GM19025 (cell line): Measurements from ENCODE around the gene P2RX5.
"Not testable (repeated sequence)": the region's sequence is repeated elsewhere in the genome, so short reads cannot be mapped to it uniquely, and the experiment has no call there.

Experiments
- ATAC-seq: cut with Tn5 transposase; IDR thresholded peaks from one replicate; pipeline ENCODE4 v1.9.1; 2021; ENCODE audit warnings: mild to moderate bottlenecking, low read depth, moderate library complexity; ENCODE audit not compliant: unreplicated experiment

The P2RX5 gene, protein sequence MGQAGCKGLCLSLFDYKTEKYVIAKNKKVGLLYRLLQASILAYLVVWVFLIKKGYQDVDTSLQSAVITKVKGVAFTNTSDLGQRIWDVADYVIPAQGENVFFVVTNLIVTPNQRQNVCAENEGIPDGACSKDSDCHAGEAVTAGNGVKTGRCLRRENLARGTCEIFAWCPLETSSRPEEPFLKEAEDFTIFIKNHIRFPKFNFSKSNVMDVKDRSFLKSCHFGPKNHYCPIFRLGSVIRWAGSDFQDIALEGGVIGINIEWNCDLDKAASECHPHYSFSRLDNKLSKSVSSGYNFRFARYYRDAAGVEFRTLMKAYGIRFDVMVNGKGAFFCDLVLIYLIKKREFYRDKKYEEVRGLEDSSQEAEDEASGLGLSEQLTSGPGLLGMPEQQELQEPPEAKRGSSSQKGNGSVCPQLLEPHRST

DNA sequence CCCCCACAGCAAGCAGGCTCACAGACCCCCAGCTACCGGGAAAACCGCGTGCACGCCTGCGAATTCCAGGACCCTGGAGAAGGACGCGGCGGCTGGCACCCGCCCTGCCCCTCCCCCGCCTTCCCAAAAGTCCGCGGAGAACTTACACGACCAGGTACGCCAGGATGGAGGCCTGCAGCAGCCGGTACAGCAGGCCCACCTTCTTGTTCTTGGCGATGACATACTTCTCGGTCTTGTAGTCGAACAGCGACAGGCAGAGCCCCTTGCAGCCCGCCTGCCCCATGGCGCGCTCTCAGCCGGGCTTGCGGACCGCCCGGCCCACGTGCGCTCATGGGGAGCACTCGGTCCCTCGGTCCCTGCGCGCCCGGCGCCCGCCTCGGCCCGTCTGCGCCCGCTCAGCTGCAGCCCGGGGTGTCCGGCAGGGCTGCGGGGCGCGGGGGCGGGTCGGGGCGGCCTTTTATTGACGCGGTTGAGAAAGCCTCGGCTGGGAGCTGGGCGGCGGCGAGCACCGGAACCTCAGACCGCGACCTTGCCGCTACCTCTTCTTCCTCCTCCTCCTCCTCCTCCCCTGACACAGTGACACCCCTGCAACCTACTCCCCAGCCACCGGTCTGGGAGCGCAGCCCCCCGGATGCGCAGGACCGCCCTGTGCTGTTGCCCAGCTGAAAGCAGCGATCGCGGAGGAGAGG lies at the start of gene P2RX5:
TSS of gene P2RX5 (minus strand) at position 433 of the 689 bp plus-strand sequence. CDS start at position 283, 150 bp downstream.
- no peak for ATAC-seq

DNA sequence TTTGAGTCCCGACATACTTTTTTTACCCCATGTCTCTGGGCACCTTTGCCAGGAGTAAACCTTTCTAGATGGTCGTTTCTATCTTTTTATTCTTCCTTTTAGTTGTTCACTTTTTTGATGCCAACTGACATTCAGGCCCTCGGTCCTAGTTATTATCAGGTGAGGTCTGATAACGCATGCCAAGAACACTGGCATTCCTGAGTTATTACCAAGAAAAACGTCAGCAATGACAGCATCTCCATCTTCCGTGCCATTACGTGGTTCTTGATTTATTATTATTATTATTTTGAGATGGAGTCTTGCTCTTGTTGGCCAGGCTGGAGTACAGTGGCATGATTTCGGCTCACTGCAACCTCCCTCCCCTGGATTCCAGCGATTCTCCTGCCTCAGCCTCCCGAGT lies 49.1 kb upstream of the P2RX5 start:
- no peak for ATAC-seq

DNA sequence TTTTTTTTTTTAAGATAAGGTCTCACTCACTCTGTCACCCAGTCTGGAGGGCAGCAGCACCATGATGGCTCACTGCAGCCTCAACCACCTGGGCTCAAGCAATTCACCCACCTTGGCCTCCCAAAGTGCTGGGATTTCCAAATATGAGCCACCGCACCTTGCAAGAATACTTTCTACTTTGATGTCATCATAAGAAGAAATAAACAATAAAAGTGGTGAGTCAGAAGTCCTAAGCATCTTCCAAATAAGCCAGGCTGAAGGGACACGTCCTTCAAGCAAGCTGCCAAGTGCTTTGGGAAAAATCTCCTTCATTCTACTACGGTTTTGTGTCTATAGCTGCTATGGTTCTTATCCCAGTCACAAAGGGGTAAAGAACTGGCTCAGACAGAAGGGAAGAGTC lies 48.1 kb upstream of the P2RX5 start:
- ATAC-seq, result no peak

DNA sequence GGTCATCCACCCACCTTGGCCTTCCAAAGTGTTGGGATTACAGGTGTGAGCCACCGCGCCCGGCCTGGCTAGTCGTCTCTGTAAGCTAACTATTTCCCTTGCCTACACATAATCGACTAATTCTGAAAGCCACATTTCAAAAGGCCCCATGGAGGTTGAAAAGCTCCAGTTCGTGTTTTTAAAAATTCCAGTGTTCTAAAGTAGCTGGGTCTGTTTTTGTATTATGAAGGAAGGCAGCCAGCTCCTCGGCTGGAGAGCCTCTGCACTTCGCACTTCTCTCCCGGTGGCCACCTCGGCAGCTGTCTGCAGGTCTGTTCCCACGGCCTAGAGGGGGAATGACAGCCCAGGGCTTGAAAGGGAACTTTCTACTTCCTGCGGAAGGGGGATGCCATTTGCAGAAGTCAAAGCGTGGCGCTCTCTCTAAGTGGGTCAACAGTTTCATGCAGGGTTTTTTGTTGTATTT lies 44.7 kb upstream of the P2RX5 start:
- ATAC-seq, result no peak

DNA sequence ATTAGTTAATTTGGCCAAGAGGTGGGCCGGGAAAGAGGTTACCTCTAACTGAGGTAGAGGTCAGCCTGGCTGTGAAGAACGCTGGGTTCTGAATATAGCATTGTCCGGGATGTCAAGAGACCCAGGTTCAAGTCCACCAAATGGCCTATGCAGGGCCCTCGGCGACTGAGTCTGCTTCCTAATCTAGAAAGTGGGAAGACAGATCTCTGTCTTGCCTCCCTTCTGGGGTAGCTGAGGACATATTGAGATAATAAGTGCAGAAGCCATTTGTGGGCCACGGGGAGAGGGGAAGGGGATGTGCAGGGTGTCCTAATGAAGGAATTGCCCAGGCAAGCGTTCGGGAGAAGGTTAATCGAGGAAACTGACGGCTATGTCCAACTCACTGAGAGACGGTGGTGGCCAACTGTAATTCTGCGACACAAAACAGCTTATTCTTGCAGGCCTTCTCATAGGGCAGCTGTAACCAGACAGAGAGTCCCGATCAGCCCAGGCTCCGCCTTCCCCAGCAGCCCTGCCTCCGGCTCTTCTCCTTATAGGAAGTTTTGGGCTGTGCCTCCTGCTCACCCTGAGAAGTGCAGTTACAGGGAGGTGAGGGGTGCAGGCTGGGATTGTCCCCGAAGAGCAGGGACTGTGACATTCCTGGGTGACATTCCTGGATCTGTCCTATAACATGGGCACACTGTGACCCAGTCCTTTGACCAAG lies 43.6 kb upstream of the P2RX5 start:
- no peak for ATAC-seq

DNA sequence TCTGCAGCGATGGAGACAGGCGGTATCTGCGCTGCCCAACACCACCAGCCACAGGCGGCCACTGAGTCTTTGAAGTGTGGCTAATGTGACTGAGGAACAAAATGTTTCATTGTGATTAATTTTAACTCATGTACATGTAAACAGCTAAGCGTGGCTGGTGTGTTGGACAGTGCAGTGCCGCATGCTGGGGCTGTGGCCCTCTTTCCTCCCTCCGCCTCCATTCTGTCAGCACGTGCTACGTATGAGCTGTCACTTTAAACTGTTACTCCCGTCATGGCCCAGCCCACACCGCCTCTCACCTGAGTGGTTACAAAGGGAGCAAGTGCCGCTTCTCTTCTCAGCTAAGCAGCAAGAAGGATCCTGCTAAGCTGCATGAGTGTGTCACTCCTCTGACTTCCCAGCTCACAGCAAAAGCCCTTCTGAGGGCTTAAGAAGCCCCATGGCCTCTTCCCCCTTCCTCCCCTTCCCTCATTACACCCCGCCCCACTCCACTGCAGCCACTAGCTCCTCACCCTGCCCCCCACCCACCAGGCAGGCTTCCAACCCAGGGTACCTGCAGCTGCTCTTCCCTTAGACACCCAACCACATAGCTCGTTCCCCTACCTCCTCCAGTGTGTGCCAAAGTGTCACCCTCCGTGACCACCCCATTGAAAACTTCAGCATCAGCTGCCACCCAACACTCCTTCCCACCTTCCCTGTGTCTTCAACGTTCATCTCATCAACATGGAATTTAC lies 42.8 kb upstream of the P2RX5 start:
- no peak for ATAC-seq

DNA sequence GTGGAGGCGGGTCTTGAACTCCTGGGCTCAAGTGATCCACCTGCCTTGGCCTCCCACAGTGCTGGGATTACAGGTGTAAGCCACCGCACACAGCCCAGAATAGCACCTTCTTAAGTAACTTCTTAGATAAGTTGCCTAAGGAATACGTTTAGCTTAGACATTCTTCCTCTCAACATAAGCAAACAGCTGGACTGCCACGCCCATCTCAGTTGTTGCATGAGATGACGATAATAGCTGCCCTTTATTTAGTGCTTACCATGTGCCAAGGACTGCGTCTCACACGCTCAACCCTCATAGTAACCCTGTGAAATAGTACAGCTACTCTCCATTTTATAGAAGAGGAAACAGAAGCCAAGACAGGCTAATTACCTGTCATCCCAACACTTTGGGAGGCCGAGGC lies 39.6 kb upstream of the P2RX5 start:
- no peak for ATAC-seq

DNA sequence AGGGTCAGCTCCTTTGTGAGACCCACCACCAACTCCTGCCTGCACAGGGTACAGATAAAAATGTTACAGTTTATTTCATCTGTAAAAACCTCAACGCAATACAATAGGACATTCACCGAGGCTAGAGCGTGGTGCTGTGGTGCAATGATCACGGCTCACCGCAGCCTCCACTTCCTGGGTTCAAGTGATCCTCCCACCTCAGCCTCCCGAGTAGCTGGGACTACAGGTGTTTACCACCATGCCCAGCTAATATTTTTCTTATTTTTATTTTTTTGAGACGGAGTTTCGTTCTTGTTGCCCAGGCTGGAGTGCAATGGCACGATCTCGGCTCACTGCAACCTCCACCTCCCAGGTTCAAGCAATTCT lies 38.9 kb upstream of the P2RX5 start:
- not testable (repeated sequence) for ATAC-seq

DNA sequence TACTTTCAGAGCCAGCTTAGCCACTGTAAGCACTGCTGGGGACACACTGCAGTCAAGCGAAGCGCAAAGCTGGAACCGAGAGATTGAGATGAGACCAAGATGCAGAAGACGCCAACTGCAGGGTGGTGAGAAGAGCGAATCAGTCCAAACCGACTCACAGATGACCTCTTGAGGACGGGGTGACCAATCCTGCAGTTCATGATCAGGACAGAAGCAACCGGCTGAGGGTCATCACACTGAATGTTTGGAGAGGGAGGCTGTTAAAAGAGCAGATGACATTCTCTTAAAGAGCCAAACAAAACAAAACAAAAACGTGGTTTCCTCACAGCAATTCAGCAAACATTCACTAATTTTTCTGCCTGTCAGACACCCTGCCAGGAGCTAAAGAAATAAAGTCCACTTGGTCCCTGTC lies 36.3 kb upstream of the P2RX5 start:
- ATAC-seq, result no peak

DNA sequence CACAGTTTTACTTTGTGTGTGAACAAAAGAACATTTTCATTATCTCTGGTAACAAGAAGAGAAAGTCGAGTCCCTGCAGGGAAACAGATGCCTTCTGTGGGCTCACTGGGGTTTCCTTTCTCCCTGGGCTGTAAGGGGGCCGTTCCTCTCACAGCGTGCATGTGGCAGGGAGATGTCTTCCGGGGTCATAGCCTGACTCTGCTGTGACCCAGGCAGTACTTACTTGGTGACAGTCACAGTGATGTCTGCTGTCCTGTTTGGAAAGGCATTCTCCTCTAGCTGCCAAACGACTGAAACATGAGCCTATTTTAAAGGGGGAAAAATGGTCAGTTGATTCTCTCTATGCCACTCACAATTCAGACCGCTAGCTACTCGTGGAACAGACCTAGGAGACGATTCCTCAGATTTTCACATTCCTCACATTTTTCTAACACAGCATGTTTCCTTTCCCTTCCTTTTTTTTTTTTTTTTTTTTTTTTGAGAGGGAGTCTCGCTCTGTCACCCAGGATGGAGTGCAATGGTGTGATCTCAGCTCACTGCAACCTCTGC lies 35.0 kb upstream of the P2RX5 start:
- ATAC-seq, result no peak

DNA sequence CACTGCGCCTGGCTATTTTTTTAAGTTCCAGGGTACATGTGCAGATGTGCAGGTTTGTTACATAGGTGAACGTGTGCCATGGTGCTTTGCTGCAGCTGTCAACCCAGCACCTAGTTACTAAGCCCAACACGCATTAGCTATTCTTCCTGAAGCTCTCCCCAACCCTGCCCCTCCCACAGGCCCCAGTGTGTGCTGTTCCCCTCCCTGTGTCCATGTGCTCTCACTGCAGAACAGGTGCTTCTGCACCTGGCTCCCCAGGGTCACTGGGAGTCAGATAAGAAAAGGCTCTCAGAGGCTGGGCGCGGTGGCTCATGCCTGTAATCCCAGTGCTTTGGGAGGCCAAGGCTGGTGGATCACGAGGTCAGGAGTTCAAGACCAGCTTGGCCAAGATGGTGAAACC lies 33.9 kb upstream of the P2RX5 start:
- ATAC-seq, result no peak

DNA sequence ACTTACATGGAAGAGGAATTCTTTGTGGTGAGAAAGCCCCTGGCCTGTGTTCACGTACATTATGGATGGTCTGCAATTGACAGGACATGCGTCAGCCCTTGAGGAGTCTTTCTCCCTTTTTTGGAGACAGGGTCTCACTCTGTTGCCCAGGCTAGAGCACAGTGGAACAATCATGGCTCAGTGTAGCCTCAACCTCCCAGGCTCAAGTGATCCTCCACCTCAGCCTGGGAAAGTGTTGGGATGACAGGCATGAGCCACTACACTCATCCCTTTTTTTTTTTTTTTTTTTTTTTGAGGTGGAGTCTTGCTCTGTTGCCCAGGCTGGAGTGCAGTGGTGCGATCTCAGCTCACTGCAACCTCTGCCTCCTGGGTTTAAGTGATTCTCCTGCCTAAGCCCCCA lies 32.1 kb upstream of the P2RX5 start:
- not testable (repeated sequence) for ATAC-seq

DNA sequence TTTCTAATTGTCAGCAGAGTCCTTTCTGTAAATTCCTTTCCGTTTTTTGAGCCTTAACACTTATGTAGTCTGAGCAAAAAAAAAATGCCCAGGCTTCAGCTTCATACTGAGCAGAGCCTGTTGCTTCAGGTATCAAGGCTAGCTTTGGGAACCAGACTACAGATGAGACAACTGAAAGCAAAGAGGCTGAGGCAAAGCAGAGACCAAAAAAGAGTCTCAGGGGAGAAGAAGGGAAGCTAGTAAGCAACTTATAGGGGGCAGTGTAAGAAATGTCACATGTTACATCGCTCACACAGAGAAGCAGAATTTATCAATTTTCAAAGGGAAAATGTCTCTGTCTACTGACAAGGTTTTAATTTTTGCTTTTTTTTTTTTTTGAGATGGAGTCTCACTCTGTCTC lies 31.1 kb upstream of the P2RX5 start:
- ATAC-seq, result no peak

DNA sequence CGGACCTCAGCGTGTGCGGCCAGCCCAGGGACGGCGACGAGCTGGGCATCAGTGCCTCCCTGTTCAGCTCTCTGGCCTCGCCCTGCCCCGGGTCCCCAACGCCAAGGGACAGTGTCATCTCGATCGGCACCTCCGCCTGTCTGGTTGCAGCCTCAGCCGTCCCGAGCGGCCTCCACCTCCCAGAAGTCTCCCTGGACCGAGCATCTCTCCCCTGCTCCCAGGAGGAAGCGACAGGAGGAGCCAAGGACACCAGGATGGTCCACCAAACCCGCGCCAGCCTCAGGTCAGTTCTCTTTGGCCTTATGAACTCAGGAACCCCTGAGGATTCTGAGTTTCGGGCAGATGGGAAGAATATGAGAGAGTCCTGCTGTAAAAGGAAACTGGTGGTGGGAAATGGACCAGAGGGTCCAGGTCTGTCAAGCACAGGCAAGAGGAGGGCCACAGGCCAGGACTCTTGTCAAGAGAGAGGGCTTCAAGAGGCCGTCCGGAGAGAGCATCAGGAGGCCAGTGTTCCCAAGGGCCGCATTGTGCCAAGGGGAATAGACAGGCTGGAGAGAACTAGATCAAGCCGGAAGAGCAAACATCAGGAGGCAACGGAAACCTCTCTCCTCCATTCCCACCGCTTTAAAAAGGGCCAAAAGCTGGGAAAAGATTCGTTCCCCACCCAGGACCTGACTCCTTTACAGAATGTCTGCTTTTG lies 28.6 kb upstream of the P2RX5 start:
- no peak for ATAC-seq

DNA sequence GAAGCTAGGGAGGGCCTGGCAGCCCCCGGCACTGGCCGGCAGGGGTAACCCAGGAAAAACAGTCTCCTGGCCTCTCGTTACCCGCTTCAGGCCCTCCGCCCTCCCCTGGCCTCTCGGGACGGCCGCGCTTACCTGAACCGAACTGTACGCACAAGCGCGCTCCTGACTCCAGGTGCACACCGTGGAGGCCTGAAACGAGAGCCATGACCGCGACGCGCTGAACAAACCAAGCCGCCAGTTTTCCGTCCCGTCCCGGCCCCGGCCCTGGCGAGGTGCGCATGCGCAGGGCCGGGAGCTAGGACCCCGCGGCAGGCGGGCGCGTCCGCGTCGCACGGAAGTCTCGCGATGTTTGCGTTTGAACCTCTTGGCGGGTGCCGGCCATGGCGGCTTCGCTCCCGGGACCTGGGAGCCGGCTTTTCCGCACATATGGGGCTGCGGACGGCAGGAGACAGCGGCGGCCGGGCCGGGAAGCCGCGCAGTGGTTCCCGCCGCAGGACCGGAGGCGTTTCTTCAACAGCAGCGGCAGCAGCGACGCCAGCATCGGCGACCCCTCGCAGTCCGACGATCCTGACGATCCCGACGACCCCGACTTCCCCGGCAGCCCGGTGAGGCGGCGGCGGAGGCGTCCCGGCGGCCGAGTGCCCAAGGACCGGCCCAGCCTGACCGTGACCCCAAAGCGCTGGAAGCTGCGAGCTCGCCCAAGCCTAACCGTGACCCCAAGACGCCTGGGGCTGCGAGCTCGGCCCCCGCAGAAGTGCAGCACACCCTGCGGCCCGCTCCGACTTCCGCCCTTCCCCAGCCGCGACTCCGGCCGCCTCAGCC lies 27.8 kb upstream of the P2RX5 start, which contains the start of gene HASPIN:
TSS of gene HASPIN (plus strand) at position 348 of the 822 bp plus-strand sequence. CDS start at position 381, 33 bp downstream.
- peak; percentile 77 for ATAC-seq

DNA sequence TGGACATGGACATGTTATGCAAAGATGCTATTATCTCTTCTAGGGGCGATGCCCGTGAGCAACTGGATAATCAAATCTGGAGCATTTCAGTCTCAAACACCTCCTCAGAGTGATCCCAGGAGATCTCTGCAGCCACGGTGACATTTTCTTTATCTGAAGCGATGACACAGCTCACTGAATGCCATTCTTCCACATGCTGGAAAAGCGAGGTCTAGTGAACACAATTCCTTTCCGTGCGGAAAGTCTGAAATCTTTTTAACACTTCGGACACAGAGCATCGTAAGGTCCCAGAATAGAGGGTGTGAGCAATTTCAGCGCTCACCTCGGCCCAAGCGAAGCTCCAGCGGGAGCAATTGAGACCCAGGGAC lies 27.2 kb upstream of the P2RX5 start:
- ATAC-seq, result no peak

DNA sequence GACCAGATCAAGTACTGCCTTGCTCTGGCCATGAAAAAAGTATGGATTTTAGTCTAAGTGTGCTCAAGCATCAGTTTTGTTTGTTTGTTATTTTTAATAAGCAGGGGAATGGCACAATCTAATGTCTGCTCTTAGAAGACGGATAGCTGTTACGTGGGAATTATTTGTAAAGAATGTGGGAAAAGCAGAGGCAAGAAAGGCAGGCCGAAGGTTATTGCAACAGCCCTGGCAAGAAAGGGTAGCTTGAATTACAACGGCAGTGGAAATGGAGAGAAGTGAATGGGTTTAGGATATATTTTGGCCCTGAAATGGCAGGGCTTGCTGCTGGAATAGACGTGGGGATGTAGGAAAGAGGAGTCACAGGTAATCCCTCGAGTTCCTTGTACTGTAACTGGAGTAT lies 26.8 kb upstream of the P2RX5 start:
- no peak for ATAC-seq

DNA sequence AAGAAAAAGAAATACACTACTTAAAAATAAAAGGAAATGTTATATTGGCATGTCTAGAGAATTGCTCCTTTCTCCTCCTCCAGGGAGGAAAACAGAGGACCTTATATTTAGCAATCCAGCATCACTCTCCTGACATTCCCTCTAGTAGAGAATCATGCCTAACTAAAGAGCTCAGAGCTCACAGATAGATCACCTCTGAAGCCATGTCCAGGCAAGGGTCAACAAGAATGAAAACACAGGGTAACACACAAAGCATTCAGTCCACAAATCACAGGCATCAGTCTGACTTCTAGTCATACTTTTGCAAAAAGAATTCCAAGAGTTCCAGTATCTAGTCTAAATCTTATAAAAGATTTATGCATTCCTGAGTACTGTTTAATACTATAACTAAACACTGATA lies 23.3 kb upstream of the P2RX5 start:
- no peak for ATAC-seq

DNA sequence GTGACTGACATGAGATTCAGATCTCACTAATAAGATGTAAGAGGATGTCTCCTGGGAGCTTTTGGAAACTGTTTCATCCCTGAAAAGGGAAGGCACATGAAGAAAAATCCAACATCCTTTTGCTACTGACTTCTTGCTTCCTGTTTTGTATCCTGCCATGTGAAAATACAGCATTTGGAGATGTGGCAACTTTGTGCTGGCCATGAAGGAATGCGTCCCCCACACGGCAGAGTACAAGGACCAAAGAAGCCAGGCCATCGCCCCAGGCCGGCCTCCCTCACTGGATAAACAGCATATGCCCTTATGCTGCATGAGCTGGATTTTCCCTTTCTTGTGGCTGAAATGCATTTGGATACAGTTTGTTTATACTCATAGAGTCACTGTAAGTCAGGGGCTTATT lies 22.2 kb upstream of the P2RX5 start:
- ATAC-seq, result no peak
